Measurements from ENCODE around the gene VEGFB.
"Not testable (repeated sequence)": the region's sequence is repeated elsewhere in the genome, so short reads cannot be mapped to it uniquely, and the experiment has no call there.

The VEGFB gene

GRCh38 chr11:64245797-64246620 is 11.6 kb downstream of the VEGFB start:
- TF ChIP-seq CTCF (IDR thresholded peaks at IDR 0.05; ENCODE audit: low read depth, low read length): no peak
- DNase-seq (ENCODE audit: low read depth, low spot score): peak; percentile 82
- in situ Hi-C loops (cut with HindIII; ENCODE audit: low sequenced_read_pairs): no loop called here
- H3K4me3 ChIP-seq (ENCODE audit: low read depth, low read length): peak overlapping the region; percentile 67

GRCh38 chr11:64246621-64246870 is 12.2 kb downstream of the VEGFB start:
- in situ Hi-C loops (cut with HindIII; ENCODE audit: low sequenced_read_pairs); DNase-seq (ENCODE audit: low read depth, low spot score): not testable (repeated sequence)
- peak overlapping the region; percentile 67 for H3K4me3 ChIP-seq (ENCODE audit: low read depth, low read length)

GRCh38 chr11:64246871-64247728 is 12.7 kb downstream of the VEGFB start, which contains the start of gene PPP1R14B:
TSS of gene PPP1R14B (minus strand) at chr11:64246943. CDS start at chr11:64246673, 270 bp downstream.
- peak; percentile 92 for DNase-seq (ENCODE audit: low read depth, low spot score)
- TF ChIP-seq CTCF (IDR thresholded peaks at IDR 0.05; ENCODE audit: low read depth, low read length): no peak
- peak within 1 kb of the TSS; percentile 67 for H3K4me3 ChIP-seq (ENCODE audit: low read depth, low read length)
- in situ Hi-C loops (cut with HindIII; ENCODE audit: low sequenced_read_pairs): no loop called here

GRCh38 chr11:64247729-64248531 is 13.5 kb downstream of the VEGFB start:
- no peak for DNase-seq (ENCODE audit: low read depth, low spot score)
- H3K4me3 ChIP-seq (ENCODE audit: low read depth, low read length): peak overlapping the region; percentile 31
- in situ Hi-C loops (cut with HindIII; ENCODE audit: low sequenced_read_pairs): no loop called here
- TF ChIP-seq CTCF (IDR thresholded peaks at IDR 0.05; ENCODE audit: low read depth, low read length): no peak

- TF ChIP-seq CTCF (IDR thresholded peaks at IDR 0.05; ENCODE audit: low read depth, low read length): no peak
- DNase-seq (ENCODE audit: low read depth, low spot score): no peak
- in situ Hi-C loops (cut with HindIII; ENCODE audit: low sequenced_read_pairs): no loop called here
- no peak overlapping the region for H3K4me3 ChIP-seq (ENCODE audit: low read depth, low read length)
Observed at GRCh38 chr11:64248578-64248977, 14.2 kb downstream of the VEGFB start.

GRCh38 chr11:64249038-64249437 is 14.7 kb downstream of the VEGFB start:
- no peak for TF ChIP-seq CTCF (IDR thresholded peaks at IDR 0.05; ENCODE audit: low read depth, low read length)
- in situ Hi-C loops (cut with HindIII; ENCODE audit: low sequenced_read_pairs): no loop called here
- no peak for DNase-seq (ENCODE audit: low read depth, low spot score)
- no peak overlapping the region for H3K4me3 ChIP-seq (ENCODE audit: low read depth, low read length)

Measured in astrocyte of the spinal cord (primary cell).